Anterior cingulate cortex (tissue), 58 donors: ENCODE results near the gene DQX1.
A peak's percentile ranks its signal among the peaks of the same experiment; 100 is the strongest.

Experiments
- DNase-seq, 58 donors: peaks; one replicate each; lab custom pipeline; 2025; lab: John Stamatoyannopoulos, UW

Gene DQX1

GRCh38 chr2:74554820-74555531 is 28.9 kb upstream of the DQX1 start:
- DNase-seq, result peak in 1 of 58 donors; percentile 37

DNA sequence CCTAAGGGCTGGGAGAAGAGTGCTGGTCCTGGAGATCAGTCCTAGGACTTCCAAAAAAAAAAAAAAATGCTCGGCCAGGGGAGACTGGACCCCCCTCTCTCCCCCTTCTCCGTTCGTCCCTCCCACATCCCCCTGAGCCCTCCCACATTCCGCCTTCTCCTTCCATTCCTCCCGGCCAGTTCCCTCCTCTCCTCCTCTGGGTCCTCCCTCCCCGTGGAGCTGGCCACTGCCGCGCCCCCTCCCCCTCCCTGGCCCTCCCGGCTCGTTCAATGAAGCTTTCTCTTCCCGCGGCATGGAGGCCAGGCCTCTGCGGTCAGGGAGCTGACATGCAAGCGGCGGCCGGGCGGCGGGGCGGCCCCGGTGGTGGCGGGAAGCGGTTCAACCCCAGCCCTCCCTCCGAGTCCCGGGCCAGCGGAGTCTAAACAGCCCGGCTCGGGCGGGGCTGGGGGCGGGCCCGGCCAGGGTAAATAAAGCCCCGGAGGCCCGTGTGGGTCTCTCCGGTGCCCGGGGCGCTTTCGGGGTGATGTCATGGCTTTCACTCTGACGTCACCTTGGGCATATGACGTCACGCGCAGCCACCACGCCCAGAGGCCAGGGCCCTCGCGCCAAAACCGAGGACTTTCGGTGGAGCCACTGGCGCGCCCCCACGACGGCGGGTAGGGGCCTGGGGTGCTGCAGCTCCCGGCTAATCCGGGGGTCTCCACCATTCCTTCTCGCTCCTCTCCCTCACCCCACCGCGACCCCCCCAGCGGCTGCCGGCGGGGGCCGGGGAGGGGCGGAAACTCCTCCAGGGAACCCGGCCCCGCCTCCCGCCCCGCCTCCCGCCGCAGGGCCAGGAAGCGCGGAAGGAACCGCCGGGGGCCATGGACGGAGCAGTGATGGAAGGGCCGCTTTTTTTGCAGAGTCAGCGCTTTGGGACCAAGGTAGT is 28.1 kb upstream of the DQX1 start, which contains the start of the genes DOK1 and LOXL3:
TSS of gene DOK1 (plus strand) at position 829 of the 928 bp plus-strand sequence. CDS start at position 864, 35 bp downstream.
TSS of gene LOXL3 (minus strand) at position 51 of the 928 bp plus-strand sequence. CDS start 1,308 bp downstream, outside the sequence.
- peak in 53 of 58 donors; percentile 11 to 75 (median 59) for DNase-seq

DNA sequence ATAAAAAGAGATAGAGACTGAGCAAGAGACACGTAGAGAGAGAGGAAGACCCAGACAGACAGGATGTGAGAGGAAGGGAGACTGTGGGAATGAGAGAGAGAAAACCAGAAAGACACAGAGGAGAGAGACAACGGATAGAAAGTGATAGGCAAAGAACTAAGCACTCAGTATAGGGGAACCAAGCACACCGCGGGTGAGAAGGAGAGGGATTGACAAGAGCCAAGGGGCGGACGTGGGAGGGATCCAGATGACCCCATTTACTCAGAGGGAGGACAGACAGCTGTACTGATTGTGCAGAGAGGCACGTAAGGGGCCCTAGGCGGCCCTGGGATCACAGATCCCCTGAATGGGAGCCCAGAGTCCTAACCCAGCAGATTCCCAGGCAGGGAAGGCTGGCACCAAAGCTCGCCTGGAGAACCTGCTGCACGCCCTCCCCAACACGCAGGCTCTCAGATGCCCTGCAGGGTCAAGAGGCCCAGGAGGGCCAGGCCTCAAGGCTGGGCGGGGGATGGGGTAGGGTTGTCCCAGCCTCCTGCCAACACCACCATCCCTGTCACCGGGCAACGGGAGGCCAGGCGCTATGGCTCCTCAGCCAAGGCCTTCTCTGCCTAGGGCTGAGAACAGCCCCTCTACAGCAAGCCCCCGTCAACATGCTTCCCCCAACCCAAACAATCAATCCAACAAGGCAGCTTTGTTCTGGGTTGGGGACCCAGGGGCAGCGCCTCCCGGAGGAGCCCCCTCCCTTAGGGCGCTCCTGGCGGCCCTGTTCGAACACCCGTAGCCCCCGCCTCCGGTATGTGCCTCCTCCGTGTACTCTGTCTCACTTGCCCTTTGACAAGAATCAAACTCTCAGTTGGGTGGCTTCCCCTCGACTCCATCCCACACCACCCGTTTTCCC is 27.1 kb upstream of the DQX1 start:
- peak in 8 of 58 donors; percentile 11 to 41 (median 20) for DNase-seq

- no peak for DNase-seq
Measured at GRCh38 chr2:74551942-74552913, 26.2 kb upstream of the DQX1 start.

DNA sequence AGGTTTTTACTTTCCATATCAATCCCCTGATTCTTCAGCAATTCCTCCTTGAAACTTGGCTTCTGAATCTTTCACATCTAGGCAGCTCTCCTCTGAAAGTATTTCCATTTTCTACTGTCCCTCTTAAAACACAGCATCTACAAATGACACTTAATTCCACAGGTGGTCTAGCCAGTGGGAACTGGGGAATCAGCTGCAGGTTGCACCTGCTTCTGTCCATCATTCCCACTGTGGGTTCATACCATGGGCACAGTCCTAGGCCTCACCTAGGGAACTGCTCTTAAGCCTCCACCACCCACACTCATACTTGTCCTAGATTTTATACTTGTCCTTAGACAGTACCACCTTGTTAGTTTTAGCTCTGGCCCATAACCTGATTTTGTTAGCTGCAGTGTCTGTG is 25.5 kb upstream of the DQX1 start:
- DNase-seq, result no peak

DNA sequence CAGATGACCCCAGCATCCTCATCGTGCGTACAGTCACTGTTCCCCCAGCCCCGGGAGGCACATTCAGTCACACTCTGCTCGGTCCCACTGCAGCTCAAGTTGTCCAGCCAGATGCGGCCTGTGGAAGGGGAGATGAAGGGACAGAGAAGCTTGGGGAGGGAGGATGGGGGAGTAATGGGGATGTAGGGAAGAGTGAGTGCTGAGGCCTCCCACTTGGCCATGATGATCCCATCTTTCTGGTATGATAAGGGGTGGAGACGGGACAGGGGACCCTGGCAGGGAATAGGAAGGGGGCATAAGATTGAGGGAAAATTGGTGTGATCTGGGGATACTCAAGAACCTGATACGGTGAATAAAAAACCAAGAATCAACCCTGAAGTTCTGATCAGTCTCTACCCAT is 24.2 kb upstream of the DQX1 start:
- DNase-seq, result no peak

- DNase-seq, result peak in 12 of 58 donors; percentile 10 to 30 (median 14)
Measured at GRCh38 chr2:74548900-74549826, 23.1 kb upstream of the DQX1 start.

- DNase-seq, result no peak
Measured at GRCh38 chr2:74548285-74548899, 22.4 kb upstream of the DQX1 start.

DNA sequence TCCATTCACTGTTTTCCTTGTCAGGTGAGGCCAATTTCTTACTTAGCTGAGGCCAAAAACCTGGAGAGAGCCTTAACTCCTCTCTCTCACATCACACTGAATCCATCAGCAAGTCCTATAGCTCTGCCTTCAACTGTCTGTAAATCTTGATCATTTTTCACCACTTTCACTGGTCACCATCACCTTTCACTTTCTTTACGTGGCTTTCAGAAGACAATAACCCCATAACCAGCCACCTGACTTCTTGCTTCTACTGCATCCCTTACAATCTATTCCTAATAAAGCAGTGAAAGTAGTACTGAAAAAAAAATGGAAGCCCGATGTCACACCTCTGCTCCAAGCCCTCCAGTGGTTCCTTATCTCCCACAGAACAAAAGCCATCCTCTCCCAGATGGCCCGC is 20.0 kb upstream of the DQX1 start:
- no peak for DNase-seq

DNA sequence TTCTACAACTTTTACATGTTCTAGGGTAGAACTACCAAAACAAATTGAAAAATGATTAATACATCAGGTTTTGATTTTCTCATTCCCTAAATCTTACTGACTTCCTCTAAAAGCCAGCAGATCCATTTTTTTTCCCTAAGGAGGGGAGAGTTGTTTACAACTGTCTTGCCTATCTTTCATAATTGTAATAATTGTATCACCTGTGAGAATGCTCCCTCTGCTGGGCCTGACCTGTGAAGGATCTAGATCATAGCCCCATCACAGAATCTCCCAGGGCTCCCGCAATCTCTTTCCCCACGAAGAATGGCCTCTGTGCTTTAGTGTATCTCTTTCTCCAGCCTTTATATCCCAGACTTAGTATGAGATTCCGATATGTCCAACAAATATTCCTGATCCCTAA is 18.6 kb upstream of the DQX1 start:
- no peak for DNase-seq

GRCh38 chr2:74542978-74543377 is 16.9 kb upstream of the DQX1 start:
- no peak for DNase-seq

DNA sequence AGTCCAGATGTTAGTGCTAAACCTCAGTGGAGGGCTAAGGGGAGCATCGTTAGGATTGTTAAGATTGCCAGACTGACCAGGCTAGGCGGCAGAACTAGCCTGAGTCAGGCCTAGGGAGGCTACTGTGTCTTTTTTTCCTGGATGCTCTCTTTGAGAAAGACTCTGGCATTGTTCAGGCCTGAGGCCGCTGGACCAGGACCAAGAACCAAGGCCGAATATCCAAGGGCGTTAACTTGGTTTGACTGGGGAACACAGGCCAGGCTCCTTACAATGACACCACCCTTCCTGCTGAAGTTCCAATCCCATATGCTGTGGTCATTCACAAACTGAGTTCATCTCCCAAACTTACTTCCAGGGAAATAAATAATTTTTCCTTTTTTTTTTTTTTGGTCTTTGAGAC is 14.3 kb upstream of the DQX1 start:
- DNase-seq, result no peak

DNA sequence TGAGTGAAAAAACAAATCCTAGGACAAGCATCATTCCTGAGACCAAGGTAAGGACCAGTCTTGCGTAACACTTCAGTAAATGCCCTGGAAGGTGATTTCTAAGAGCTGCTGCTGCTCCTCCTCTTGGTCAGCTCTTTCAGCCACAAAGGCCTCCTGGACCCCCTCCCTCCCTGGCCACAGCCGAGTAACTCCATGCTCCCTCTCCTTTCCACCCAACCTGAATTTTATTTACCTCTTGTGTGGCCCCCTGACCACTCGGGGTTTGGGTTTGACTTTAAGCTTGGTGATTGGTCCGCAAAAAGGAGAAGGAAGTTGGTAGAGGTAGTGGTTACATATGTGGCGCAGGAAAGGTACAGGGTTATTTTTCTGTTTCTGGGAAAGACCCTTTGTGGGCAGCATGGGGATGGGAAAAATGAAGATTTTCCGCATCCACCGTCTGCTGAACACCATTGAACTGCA is 12.9 kb upstream of the DQX1 start:
- no peak for DNase-seq

DNA sequence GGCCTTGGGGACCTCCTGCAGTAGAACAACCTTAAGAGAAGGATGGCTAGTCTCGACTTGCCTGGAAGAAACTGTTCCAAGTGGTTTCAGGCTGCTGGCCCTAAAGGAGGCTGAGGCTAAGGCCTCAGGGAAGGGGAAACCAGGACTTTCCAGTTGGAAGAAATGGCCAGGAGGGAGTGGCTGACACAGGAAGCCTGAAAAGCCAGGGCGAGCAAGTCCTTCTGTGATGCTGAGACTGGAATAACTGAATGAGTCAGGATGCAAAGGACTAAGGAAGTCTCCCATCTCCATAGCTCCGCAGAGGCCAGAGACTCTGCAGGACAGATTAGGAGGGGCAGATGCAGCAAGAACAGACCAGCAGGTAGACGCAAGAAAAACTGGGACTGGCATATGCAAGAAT is 11.1 kb upstream of the DQX1 start:
- DNase-seq, result no peak

DNA sequence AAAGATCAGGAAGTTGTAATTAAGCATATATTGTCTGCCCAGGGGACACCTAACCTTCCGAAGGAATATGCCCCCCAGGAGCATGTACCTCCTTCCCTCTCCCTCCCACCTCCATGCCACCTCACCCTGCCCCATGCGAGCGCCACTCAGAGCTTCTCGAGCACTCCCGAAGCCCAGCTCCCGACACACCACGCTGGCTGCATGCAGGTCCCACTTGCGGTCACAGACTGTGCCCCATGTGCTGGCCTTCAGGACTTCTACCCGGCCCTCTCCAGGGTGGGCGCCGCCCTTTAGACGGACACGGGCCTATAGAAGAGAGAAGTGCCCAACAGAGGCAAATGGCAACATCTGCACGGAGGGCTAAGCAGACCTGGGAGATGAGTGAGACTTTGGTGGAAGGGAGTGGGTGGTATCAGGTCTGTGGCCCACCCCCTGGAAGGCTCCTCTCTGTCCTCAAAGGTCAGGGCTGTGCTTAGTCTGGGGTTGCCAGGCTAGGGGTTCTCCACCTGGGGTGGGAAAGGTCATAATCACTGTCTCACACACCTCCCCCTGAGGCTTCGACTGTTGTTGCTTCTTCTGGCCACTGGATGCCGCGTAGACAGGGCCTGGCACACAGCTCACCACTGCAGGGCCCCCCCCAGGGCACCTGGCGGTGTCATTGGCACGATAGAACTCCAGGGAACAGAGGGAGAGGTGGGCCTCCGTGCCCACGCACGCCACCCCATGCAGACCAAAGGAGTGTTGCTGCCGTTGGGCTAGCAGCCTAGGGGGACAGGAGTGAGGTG is 10.3 kb upstream of the DQX1 start:
- no peak for DNase-seq

- no peak for DNase-seq
Measured at GRCh38 chr2:74535440-74535965, 9.5 kb upstream of the DQX1 start.
